GM12873 (cell line): Measurements from ENCODE around the gene MTHFD1.

Source experiments
- CTCF ChIP-seq: IDR thresholded peaks from 2 replicates; pipeline ENCODE4 v1.5.1; 2012; ENCODE audit warnings: low read depth, mild to moderate bottlenecking, moderate library complexity, low read length, control low read depth; ENCODE audit not compliant: insufficient read depth; ENCODE audit errors: missing control alignments

The MTHFD1 gene

GRCh38 chr14:64463195-64463594 lies 75.0 kb downstream of the MTHFD1 start:
- no peak for TF ChIP-seq CTCF

GRCh38 chr14:64463873-64464272 lies 75.7 kb downstream of the MTHFD1 start:
- no peak for TF ChIP-seq CTCF

- TF ChIP-seq CTCF, result no peak
Observed at GRCh38 chr14:64464651-64465050, 76.5 kb downstream of the MTHFD1 start.

GRCh38 chr14:64465191-64465822 lies 77.2 kb downstream of the MTHFD1 start, which contains the start of gene AKAP5:
AKAP5 (plus strand) TSS chr14:64465499; CDS start chr14:64468395, 2,896 bp downstream.
- no peak for TF ChIP-seq CTCF

DNA sequence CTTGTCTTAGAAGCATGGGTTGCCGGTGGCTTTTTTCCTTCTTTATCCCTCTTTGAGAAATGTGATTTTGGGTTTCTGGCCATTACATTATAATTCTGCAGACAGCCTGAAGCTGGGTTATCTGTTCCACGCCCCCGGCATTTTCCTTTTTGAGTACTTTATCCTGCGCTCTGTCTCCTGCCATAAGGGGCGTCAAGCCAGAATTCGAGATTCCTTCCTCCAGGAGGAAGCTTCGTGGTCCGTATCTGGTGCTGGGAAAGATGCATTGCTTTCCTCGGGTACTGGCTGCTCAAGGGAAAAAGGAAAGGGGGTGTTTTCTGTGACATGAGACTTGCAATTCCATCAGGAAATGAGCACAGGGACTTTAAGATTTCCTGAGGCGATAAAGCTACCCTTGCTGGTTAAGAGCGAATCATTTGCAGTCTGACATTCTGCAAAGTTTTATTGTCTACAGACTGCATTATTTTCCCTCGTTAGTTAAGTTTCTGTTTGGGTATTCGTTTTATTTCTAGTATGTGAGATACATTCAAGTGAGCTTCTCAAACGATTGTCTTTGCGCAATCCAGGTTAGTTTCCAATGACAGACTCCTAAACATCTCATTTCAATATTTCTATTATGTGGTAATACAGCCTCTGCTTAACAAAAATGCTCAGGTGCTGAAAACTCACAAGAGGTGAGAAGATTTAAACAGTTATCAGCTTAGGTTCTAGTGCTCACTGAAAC lies 77.8 kb downstream of the MTHFD1 start:
- TF ChIP-seq CTCF, result no peak

DNA sequence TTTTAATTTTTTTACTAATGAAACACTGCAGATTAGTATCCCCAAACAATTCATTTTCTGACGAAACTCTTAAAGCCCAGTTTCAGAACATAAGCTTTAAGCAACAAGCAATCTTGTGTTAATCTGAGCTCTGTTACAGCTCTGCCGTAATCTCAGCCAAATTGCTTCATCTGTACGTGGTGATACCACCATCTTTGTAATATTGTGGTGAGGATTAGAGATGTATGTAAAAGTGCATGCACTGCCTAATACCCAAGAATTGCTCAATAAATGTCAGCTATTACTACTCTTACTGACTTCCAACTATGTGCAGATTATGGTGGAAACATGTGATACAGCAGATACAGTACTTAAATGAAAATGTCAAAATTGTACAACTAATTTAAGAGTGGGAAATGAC lies 78.9 kb downstream of the MTHFD1 start:
- no peak for TF ChIP-seq CTCF

GRCh38 chr14:64467566-64467965 lies 79.4 kb downstream of the MTHFD1 start:
- no peak for TF ChIP-seq CTCF
